ENCODE data around the gene CFAP299.

- no peak for TF ChIP-seq POLR2A (IDR thresholded peaks at IDR 0.05)
- TF ChIP-seq CTCF (IDR thresholded peaks at IDR 0.05) = no peak
Measured at GRCh38 chr4:80500613-80501012, 165.1 kb downstream of the CFAP299 start.
